ENCODE results near the gene TAPT1.

TAPT1 gene

DNA sequence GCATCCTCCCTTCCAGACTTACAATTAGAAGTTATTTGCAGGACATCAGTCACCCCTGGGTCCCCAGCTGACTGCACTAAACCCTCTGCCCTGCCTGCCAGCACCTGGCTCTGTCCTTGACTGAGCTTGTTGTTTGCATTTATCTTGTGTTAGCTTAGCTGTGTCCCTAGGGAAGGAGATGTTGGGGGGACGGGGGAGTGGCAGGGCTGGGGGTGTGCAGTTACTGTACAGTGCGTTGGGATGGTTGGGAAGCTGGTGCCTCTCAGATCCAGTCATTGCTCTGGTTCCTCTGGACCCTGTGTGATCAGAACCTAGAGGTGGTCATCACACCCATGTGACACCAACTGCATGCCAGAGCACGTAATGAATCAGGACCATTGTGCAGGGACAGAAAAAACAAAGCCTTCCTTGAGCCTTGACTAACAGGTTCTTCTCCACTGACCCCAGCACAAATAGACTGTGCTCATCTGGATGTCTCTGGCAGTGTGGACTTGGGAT is 109.7 kb downstream of the TAPT1 start:
- Histone ChIP-seq H3K36me3 (ENCODE audit: insufficient read depth, low read length) (no peaks in the 10 kb centered on the region), H3K4me3 (ENCODE audit: low read depth, low read length, poor library complexity, severe bottlenecking) (no peak overlapping the region), H3K27ac (ENCODE audit: low read depth, low read length, poor library complexity, severe bottlenecking) (no peak overlapping the region), H2AFZ (ENCODE audit: low read length) (no peak overlapping the region), H3K9ac (ENCODE audit: low read length) (no peak overlapping the region), H3K9me3 (ENCODE audit: low read length) (no peaks in the 10 kb centered on the region), H3K9me2 (ENCODE audit: low read depth, low read length) (no peaks in the 10 kb centered on the region), H3K27me3 (ENCODE audit: insufficient read depth, low read length) (no peaks in the 10 kb centered on the region), H3K4me2 (ENCODE audit: low read length) (no peak overlapping the region), H4K20me1 (ENCODE audit: insufficient read depth, low read length) (no peaks in the 10 kb centered on the region), H3K79me2 (ENCODE audit: insufficient read depth, low read length) (no peaks in the 10 kb centered on the region), H3F3A (ENCODE audit: insufficient read depth, low read length) (no peaks in the 10 kb centered on the region), H3K4me1 (ENCODE audit: insufficient read depth, low read length, severe bottlenecking) (no peaks in the 10 kb centered on the region)
- TF ChIP-seq EZH2 (IDR thresholded peaks at IDR 0.05; ENCODE audit: borderline replicate concordance, low read length): no peak
- TF ChIP-seq, protein P1, sequence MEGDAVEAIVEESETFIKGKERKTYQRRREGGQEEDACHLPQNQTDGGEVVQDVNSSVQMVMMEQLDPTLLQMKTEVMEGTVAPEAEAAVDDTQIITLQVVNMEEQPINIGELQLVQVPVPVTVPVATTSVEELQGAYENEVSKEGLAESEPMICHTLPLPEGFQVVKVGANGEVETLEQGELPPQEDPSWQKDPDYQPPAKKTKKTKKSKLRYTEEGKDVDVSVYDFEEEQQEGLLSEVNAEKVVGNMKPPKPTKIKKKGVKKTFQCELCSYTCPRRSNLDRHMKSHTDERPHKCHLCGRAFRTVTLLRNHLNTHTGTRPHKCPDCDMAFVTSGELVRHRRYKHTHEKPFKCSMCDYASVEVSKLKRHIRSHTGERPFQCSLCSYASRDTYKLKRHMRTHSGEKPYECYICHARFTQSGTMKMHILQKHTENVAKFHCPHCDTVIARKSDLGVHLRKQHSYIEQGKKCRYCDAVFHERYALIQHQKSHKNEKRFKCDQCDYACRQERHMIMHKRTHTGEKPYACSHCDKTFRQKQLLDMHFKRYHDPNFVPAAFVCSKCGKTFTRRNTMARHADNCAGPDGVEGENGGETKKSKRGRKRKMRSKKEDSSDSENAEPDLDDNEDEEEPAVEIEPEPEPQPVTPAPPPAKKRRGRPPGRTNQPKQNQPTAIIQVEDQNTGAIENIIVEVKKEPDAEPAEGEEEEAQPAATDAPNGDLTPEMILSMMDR (IDR thresholded peaks at IDR 0.05; ENCODE audit: low read length): no peak

DNA sequence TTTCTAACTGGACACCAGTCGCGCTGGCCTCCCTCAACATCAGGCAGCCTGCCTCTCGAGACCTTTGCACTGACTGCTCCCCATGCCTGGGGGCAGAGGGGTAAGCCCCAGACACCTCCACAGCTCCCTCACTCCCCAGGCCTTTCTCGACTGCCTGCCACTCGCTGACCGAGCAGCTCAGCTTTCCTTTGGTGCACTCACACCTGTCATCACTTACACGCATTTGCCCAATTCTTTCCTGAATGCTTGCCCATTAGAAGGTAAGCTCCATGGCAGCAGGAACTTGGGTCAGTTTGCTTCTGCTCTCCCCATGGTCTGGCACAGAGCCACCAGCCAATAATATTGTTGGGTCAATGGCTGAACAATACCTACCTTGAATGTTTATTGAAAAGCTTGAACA is 110.3 kb downstream of the TAPT1 start:
- no peak overlapping the region for H3K27ac ChIP-seq (ENCODE audit: low read depth, low read length, poor library complexity, severe bottlenecking)
- no peaks in the 10 kb centered on the region for H3K9me3 ChIP-seq (ENCODE audit: low read length)
- TF ChIP-seq EZH2 (IDR thresholded peaks at IDR 0.05; ENCODE audit: borderline replicate concordance, low read length): no peak
- TF ChIP-seq, protein P1 (IDR thresholded peaks at IDR 0.05; ENCODE audit: low read length): no peak
- no peak overlapping the region for H3K4me2 ChIP-seq (ENCODE audit: low read length)
- H3K9me2 ChIP-seq (ENCODE audit: low read depth, low read length): no peaks in the 10 kb centered on the region
- H3K36me3 ChIP-seq (ENCODE audit: insufficient read depth, low read length): no peaks in the 10 kb centered on the region
- no peaks in the 10 kb centered on the region for H3K27me3 ChIP-seq (ENCODE audit: insufficient read depth, low read length)
- H3K4me3 ChIP-seq (ENCODE audit: low read depth, low read length, poor library complexity, severe bottlenecking): no peak overlapping the region
- no peaks in the 10 kb centered on the region for H3F3A ChIP-seq (ENCODE audit: insufficient read depth, low read length)
- no peaks in the 10 kb centered on the region for H4K20me1 ChIP-seq (ENCODE audit: insufficient read depth, low read length)
- no peak overlapping the region for H3K9ac ChIP-seq (ENCODE audit: low read length)
- no peaks in the 10 kb centered on the region for H3K79me2 ChIP-seq (ENCODE audit: insufficient read depth, low read length)
- H3K4me1 ChIP-seq (ENCODE audit: insufficient read depth, low read length, severe bottlenecking): no peaks in the 10 kb centered on the region
- H2AFZ ChIP-seq (ENCODE audit: low read length): no peak overlapping the region

DNA sequence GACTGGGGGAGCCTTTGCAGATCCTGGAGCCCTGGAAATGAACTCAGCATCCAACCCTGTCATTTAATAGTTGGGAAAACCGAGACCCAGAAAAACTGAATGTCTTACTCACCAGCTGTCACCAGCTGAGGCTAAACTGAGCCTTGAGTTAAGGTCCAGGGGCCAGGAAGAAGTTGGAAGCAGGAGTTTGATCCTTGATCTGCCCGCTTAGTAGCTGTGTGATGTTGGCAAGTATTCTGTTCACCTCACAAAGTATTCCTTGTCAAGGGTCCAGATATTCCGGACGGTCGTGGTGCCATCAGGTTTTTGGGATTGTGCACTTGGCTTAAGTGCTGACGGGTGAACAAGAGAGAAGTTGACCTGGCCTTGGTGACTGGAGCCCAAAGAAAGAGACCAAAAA is 111.7 kb downstream of the TAPT1 start:
- Histone ChIP-seq H3K27ac (ENCODE audit: low read depth, low read length, poor library complexity, severe bottlenecking) (no peak overlapping the region), H3K27me3 (ENCODE audit: insufficient read depth, low read length) (no peaks in the 10 kb centered on the region), H3K79me2 (ENCODE audit: insufficient read depth, low read length) (no peaks in the 10 kb centered on the region), H3K4me1 (ENCODE audit: insufficient read depth, low read length, severe bottlenecking) (no peaks in the 10 kb centered on the region), H4K20me1 (ENCODE audit: insufficient read depth, low read length) (no peaks in the 10 kb centered on the region), H3K9me3 (ENCODE audit: low read length) (no peaks in the 10 kb centered on the region), H3K36me3 (ENCODE audit: insufficient read depth, low read length) (no peaks in the 10 kb centered on the region), H3F3A (ENCODE audit: insufficient read depth, low read length) (no peaks in the 10 kb centered on the region), H3K4me2 (ENCODE audit: low read length) (no peak overlapping the region), H3K9ac (ENCODE audit: low read length) (no peak overlapping the region), H3K4me3 (ENCODE audit: low read depth, low read length, poor library complexity, severe bottlenecking) (no peak overlapping the region), H3K9me2 (ENCODE audit: low read depth, low read length) (no peaks in the 10 kb centered on the region), H2AFZ (ENCODE audit: low read length) (no peak overlapping the region)
- no peak for TF ChIP-seq EZH2 (IDR thresholded peaks at IDR 0.05; ENCODE audit: borderline replicate concordance, low read length)
- TF ChIP-seq, protein P1 (IDR thresholded peaks at IDR 0.05; ENCODE audit: low read length): no peak

All from OCI-LY1 (cell line).